Measurements from ENCODE around the gene HLA-DPB1. TPM values are rescaled to one million over a fixed set of nuclear protein-coding genes. Genes with fewer than 3 reads are reported as not detected.

HLA-DPB1 gene
- total RNA-seq, 1 experiment from 2014 or later, result 29.3 TPM

DNA sequence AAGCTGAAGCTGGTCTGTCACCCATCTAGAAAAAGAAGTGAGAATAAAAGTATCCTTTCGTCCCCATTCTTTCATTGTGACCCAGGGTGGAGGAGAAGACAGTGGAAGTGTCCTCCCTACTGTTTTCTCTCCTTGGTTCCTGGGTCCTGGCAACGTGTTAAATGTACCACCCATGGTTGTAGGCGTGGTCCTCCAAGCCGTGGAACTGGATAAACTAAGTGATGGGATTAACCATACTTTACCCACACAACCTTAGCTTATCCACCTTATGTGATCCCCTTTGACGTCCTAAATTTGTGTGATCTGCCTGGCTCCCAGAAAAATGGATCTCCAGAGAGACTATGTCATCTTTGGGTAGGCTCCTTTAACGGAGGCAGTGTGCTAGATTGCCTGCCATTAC, 47.4 kb downstream of the HLA-DPB1 start:
- DNase-seq, result no peak
- H3K4me3 ChIP-seq (ENCODE audit: insufficient read depth, low read depth, low read length), result no peak overlapping the region
- no peaks in the 10 kb centered on the region for H3K27me3 ChIP-seq (ENCODE audit: control insufficient read depth, insufficient read depth, low read length)
- H3K36me3 ChIP-seq (replicated peaks; ENCODE audit: control insufficient read depth, insufficient read depth, low read length), result peaks cover 5% of the 10 kb centered on the region

- DNase-seq, result no peak
Observed at GRCh38 chr6:33123732-33124524, 48.1 kb downstream of the HLA-DPB1 start.

DNA sequence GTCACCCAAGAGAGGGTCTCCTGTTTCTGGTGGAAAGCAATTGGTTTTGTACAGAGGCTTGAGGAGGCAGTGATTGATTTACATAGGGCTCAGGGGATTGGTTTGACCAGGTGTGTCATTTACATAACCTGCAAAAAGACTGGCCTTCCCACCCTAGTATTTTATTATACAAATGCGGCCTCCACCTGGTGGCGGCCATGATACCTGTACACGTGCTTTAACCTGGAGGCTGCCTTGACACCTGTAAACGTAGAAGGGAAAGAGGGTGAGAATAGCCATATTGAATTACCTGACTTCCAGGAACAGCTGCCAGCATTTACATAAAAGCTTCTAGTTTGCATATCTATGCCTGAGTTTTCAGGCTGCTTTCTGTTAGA, 48.7 kb downstream of the HLA-DPB1 start:
- no peak overlapping the region for H3K4me3 ChIP-seq (ENCODE audit: insufficient read depth, low read depth, low read length)
- no peak for DNase-seq
- H3K36me3 ChIP-seq (replicated peaks; ENCODE audit: control insufficient read depth, insufficient read depth, low read length), result peaks cover 17% of the 10 kb centered on the region
- H3K27me3 ChIP-seq (ENCODE audit: control insufficient read depth, insufficient read depth, low read length), result no peaks in the 10 kb centered on the region

More at GRCh38 chr6:33123732-33124524, 48.1 kb downstream of the HLA-DPB1 start:
- no peak overlapping the region for H3K4me3 ChIP-seq (ENCODE audit: insufficient read depth, low read depth, low read length)
- H3K36me3 ChIP-seq (replicated peaks; ENCODE audit: control insufficient read depth, insufficient read depth, low read length), result peaks cover 12% of the 10 kb centered on the region
- H3K27me3 ChIP-seq (ENCODE audit: control insufficient read depth, insufficient read depth, low read length), result no peaks in the 10 kb centered on the region

DNA sequence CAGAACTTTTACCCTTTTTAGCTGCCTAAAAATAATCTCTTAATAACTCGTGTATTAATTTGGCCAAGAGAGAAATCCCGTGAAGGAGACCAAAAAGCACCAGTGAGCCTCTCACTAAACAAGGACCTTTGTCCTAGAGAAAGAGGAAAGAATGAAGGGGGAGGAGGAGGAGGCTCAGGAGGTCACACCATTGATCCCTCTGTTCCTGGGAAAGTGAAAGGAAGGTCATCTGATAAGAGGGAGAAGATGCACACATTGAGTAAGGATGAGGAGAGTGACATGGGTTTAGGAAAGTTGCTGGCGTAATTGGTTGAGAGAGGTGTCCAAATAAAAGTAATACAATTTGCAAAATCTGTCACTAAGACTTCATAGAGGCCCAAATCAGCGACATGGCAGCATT, 49.2 kb downstream of the HLA-DPB1 start:
- Histone ChIP-seq H3K36me3 (replicated peaks; ENCODE audit: control insufficient read depth, insufficient read depth, low read length) (peaks cover 19% of the 10 kb centered on the region), H3K27me3 (ENCODE audit: control insufficient read depth, insufficient read depth, low read length) (no peaks in the 10 kb centered on the region), H3K4me3 (ENCODE audit: insufficient read depth, low read depth, low read length) (no peak overlapping the region)
- DNase-seq, result no peak

DNA sequence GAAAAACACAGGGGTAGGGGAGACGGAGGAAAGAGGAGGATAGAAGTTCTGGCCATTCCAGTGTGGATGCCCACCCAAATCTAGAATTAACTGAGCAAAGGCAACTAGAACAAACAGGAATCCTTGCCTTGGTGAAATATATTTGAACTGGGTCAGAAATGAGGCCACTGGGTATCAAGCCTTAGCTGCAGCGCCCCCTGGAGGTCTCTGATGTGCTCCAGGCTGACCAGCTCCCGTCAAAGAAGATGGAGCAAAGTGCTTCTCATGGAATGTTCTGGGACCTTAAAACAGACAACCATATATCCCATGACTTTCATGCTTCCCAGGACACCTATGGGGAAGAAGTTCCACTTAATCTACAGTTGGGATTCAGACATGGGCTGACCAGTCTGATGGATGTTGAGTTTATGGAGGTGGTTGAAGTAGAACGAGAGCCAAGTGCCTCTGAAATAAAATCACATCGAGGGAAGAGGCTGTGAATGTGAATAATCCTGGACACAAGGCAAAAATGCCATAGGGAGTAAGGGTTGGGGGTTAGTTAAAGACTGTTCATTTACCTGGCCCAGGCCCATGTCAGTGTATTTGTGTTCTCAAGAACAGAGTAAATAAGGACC, 50.4 kb downstream of the HLA-DPB1 start:
- H3K27me3 ChIP-seq (ENCODE audit: control insufficient read depth, insufficient read depth, low read length), result no peaks in the 10 kb centered on the region
- no peak overlapping the region for H3K4me3 ChIP-seq (ENCODE audit: insufficient read depth, low read depth, low read length)
- DNase-seq, result peak; percentile 76
- H3K36me3 ChIP-seq (replicated peaks; ENCODE audit: control insufficient read depth, insufficient read depth, low read length), result peaks cover 28% of the 10 kb centered on the region

DNA sequence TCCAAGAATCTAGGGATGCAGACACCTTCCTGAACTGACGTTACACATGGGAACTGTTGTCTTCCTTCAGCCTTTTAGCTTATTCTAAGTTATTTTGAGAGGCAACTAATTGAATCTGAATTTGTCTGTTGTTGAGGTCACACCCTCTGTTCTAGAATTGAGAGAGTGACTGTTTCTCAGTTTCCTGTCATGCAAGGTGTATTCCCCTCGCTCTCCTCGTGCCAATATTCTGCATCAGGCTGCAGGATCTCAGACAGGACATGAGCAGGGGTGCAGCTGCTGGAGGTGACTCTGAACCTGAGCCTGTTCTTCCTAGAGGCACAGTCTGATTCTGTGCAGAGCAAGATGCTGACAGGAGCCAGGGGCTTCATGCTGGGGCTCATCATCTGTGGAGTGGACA, 52.5 kb downstream of the HLA-DPB1 start:
- no peak for DNase-seq
- peaks cover 27% of the 10 kb centered on the region for H3K36me3 ChIP-seq (replicated peaks; ENCODE audit: control insufficient read depth, insufficient read depth, low read length)
- H3K27me3 ChIP-seq (ENCODE audit: control insufficient read depth, insufficient read depth, low read length), result no peaks in the 10 kb centered on the region
- no peak overlapping the region for H3K4me3 ChIP-seq (ENCODE audit: insufficient read depth, low read depth, low read length)

- no peak overlapping the region for H3K4me3 ChIP-seq (ENCODE audit: insufficient read depth, low read depth, low read length)
- no peak for DNase-seq
- peaks cover 25% of the 10 kb centered on the region for H3K36me3 ChIP-seq (replicated peaks; ENCODE audit: control insufficient read depth, insufficient read depth, low read length)
- no peaks in the 10 kb centered on the region for H3K27me3 ChIP-seq (ENCODE audit: control insufficient read depth, insufficient read depth, low read length)
Observed at GRCh38 chr6:33132081-33132524, 56.3 kb downstream of the HLA-DPB1 start.

DNA sequence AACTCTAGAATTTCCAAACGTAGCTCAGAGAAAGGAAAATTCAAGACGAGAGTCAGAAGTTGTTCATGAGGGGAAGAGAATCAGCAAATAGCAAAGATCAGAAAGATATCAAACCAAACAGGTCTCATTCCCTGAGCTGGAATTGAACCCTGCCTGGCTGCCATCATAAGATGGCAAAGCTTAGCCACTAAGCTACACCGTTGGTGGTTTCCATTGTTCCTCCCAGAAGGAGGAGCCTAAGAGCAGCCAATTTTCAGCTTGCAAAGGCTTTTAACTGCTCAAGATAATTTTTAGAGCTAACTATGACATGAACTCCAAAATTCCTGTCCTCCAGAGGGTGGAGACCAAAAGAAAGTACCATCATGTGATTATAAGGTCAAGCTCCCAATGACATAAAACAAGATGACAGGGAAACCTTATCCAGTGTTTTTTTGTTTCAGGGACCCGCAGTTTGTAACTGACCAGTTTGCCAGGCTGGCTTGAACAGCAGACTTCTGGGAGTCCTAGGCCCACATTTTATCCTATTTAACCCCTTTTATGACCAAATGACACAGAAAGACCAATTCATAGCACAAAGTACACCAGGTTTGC, 60.6 kb downstream of the HLA-DPB1 start:
- Histone ChIP-seq H3K36me3 (replicated peaks; ENCODE audit: control insufficient read depth, insufficient read depth, low read length) (no peaks in the 10 kb centered on the region), H3K4me3 (ENCODE audit: insufficient read depth, low read depth, low read length) (no peak overlapping the region), H3K27me3 (ENCODE audit: control insufficient read depth, insufficient read depth, low read length) (no peaks in the 10 kb centered on the region)
- no peak for DNase-seq

Other genes with a start within 250 kb of the HLA-DPB1 start
- 1.1 and 2.7 TPM in 2 replicates for gene TAP2, start 237.3 kb upstream of the HLA-DPB1 start, total RNA-seq (2014; rRNA removed; shearing (Covaris generic))
- gene PSMB8, start 231.9 kb upstream of the HLA-DPB1 start, total RNA-seq (2014; rRNA removed; shearing (Covaris generic)), result 2.6 and 4.6 TPM in 2 replicates
- gene TAP1, start 222.3 kb upstream of the HLA-DPB1 start, total RNA-seq (2014; rRNA removed; shearing (Covaris generic)), result 1.7 and 2.8 TPM in 2 replicates
- not detected in 2 replicates for gene PSMB9, start 221.8 kb upstream of the HLA-DPB1 start, total RNA-seq (2014; rRNA removed; shearing (Covaris generic))
- gene HLA-DMB, start 135.0 kb upstream of the HLA-DPB1 start, total RNA-seq (2014; rRNA removed; shearing (Covaris generic)), result 0.17 and 0.55 TPM in 2 replicates
- 1.9 and 4.1 TPM in 2 replicates for gene HLA-DMA, start 122.9 kb upstream of the HLA-DPB1 start, total RNA-seq (2014; rRNA removed; shearing (Covaris generic))
- 121 and 182 TPM in 2 replicates for gene BRD2, start 107.4 kb upstream of the HLA-DPB1 start, total RNA-seq (2014; rRNA removed; shearing (Covaris generic))
- gene HLA-DOA, start 66.4 kb upstream of the HLA-DPB1 start, total RNA-seq (2014; rRNA removed; shearing (Covaris generic)), result 2.3 and 6.1 TPM in 2 replicates
- 3.6 and 4.9 TPM in 2 replicates for gene HLA-DPA1, start 2.3 kb upstream of the HLA-DPB1 start, total RNA-seq (2014; rRNA removed; shearing (Covaris generic))
- gene COL11A2, start 116.5 kb downstream of the HLA-DPB1 start, total RNA-seq (2014; rRNA removed; shearing (Covaris generic)), result 0.48 and 0.67 TPM in 2 replicates
- 16.7 and 18.1 TPM in 2 replicates for gene RXRB, start 124.7 kb downstream of the HLA-DPB1 start, total RNA-seq (2014; rRNA removed; shearing (Covaris generic))
- gene SLC39A7, start 124.9 kb downstream of the HLA-DPB1 start, total RNA-seq (2014; rRNA removed; shearing (Covaris generic)), result 96.3 and 115 TPM in 2 replicates
- gene HSD17B8, start 128.7 kb downstream of the HLA-DPB1 start, total RNA-seq (2014; rRNA removed; shearing (Covaris generic)), result 14.7 and 16.0 TPM in 2 replicates
- 18.5 and 19.7 TPM in 2 replicates for gene RING1, start 132.5 kb downstream of the HLA-DPB1 start, total RNA-seq (2014; rRNA removed; shearing (Covaris generic))
- gene VPS52, start 195.9 kb downstream of the HLA-DPB1 start, total RNA-seq (2014; rRNA removed; shearing (Covaris generic)), result 54.1 and 57.8 TPM in 2 replicates
- 3,561 and 4,135 TPM in 2 replicates for gene RPS18, start 196.1 kb downstream of the HLA-DPB1 start, total RNA-seq (2014; rRNA removed; shearing (Covaris generic))
- 5.6 and 8.3 TPM in 2 replicates for gene B3GALT4, start 201.1 kb downstream of the HLA-DPB1 start, total RNA-seq (2014; rRNA removed; shearing (Covaris generic))
- 72.0 and 96.6 TPM in 2 replicates for gene WDR46, start 213.2 kb downstream of the HLA-DPB1 start, total RNA-seq (2014; rRNA removed; shearing (Covaris generic))
- 87.9 and 90.2 TPM in 2 replicates for gene PFDN6, start 213.6 kb downstream of the HLA-DPB1 start, total RNA-seq (2014; rRNA removed; shearing (Covaris generic))
- 43.4 and 53.3 TPM in 2 replicates for gene RGL2, start 223.0 kb downstream of the HLA-DPB1 start, total RNA-seq (2014; rRNA removed; shearing (Covaris generic))
- 27.9 and 30.6 TPM in 2 replicates for gene TAPBP, start 238.1 kb downstream of the HLA-DPB1 start, total RNA-seq (2014; rRNA removed; shearing (Covaris generic))
- 11.6 and 14.9 TPM in 2 replicates for gene ZBTB22, start 241.8 kb downstream of the HLA-DPB1 start, total RNA-seq (2014; rRNA removed; shearing (Covaris generic))
- gene DAXX, start 247.0 kb downstream of the HLA-DPB1 start, total RNA-seq (2014; rRNA removed; shearing (Covaris generic)), result 79.8 and 91.2 TPM in 2 replicates